Keratinocyte (primary cell): ENCODE results near the gene SPDYE4. TPM values are rescaled to one million over a fixed set of nuclear protein-coding genes. Genes with fewer than 3 reads are reported as not detected.

Source experiments
- DNase-seq: peaks from one replicate; pipeline ENCODE4 v3.0.0-alpha.2; 2011; ENCODE audit warnings: low read depth, missing footprints, low spot score
- FAIRE-seq: peaks from 2 replicates; lab custom pipeline; 2011; peaks lifted over from hg19 to GRCh38; lab: Jason Lieb, UNC
- H2AFZ ChIP-seq: 2 replicates; pipeline ENCODE4 v1.6.0; 2012; ENCODE audit warnings: low read length, control low read depth, inconsistent platforms; ENCODE audit not compliant: control insufficient read depth
- H3K27ac ChIP-seq: 2 replicates; pipeline ENCODE4 v1.5.1; 2011; ENCODE audit warnings: low read length; ENCODE audit not compliant: control insufficient read depth, insufficient read depth
- H3K27me3 ChIP-seq: 3 replicates; pipeline ENCODE4 v1.6.0; 2011; ENCODE audit warnings: low read length; ENCODE audit not compliant: control insufficient read depth, insufficient read depth; ENCODE audit errors: extremely low read depth
- H3K36me3 ChIP-seq, 2 experiments: 2 replicates in 1 of 2; 3 replicates in 1 of 2; pipeline ENCODE4 v1.5.1; 2011; ENCODE audit warnings: low read length in 2 of 2, mild to moderate bottlenecking in 1 of 2; ENCODE audit not compliant: control insufficient read depth in 2 of 2, insufficient read depth in 2 of 2; ENCODE audit errors: extremely low read depth in 1 of 2
- H3K4me1 ChIP-seq: 3 replicates; pipeline ENCODE4 v1.5.1; 2011; ENCODE audit warnings: low read length; ENCODE audit not compliant: control insufficient read depth, insufficient read depth; ENCODE audit errors: extremely low read depth
- H3K4me2 ChIP-seq: 3 replicates; pipeline ENCODE4 v1.6.0; 2011; ENCODE audit warnings: low read depth, low read length; ENCODE audit not compliant: control insufficient read depth, insufficient read depth; ENCODE audit errors: extremely low read depth
- H3K4me3 ChIP-seq, 3 experiments: fragments of 200-600 bp in 1 of 3; sonication (generic) in 1 of 3; 2 replicates in 2 of 3; 3 replicates in 1 of 3; pipeline ENCODE4 v1.5.1; 2011 to 2016; ENCODE audit warnings: low read length in 3 of 3, mild to moderate bottlenecking in 3 of 3, control low read depth in 2 of 3, inconsistent platforms in 1 of 3, low read depth in 1 of 3, mixed read lengths in 1 of 3, mixed run types in 1 of 3, moderate library complexity in 1 of 3; ENCODE audit not compliant: control insufficient read depth in 2 of 3, insufficient read depth in 2 of 3; ENCODE audit errors: extremely low read depth in 1 of 3
- H3K79me2 ChIP-seq: 2 replicates; pipeline ENCODE4 v1.6.0; 2012; ENCODE audit warnings: low read length; ENCODE audit not compliant: control insufficient read depth, insufficient read depth
- H3K9ac ChIP-seq: 3 replicates; pipeline ENCODE4 v1.6.0; 2011; ENCODE audit warnings: low read length; ENCODE audit not compliant: control insufficient read depth, insufficient read depth; ENCODE audit errors: extremely low read depth
- H3K9me1 ChIP-seq: 3 replicates; pipeline ENCODE4 v1.6.0; 2011; ENCODE audit warnings: low read length; ENCODE audit not compliant: control insufficient read depth, insufficient read depth; ENCODE audit errors: extremely low read depth
- H3K9me3 ChIP-seq: 2 replicates; pipeline ENCODE4 v1.5.1; 2012; ENCODE audit warnings: low read depth, low read length; ENCODE audit not compliant: control insufficient read depth
- H4K20me1 ChIP-seq: 3 replicates; pipeline ENCODE4 v1.6.0; 2011; ENCODE audit warnings: low read length; ENCODE audit not compliant: control insufficient read depth, insufficient read depth; ENCODE audit errors: extremely low read depth
- CTCF ChIP-seq, 3 experiments: IDR thresholded peaks in 1 of 3; conservative IDR thresholded peaks in 1 of 3; optimal IDR thresholded peaks in 1 of 3; 2 replicates in 2 of 3; 3 replicates in 1 of 3; pipeline versions ENCODE3 to v1.5.1; 2011; ENCODE audit warnings: low read length in 3 of 3, mild to moderate bottlenecking in 3 of 3, moderate library complexity in 2 of 3, control low read depth in 1 of 3, inconsistent platforms in 1 of 3; ENCODE audit not compliant: insufficient read depth in 2 of 3; ENCODE audit errors: extremely low read depth in 1 of 3
- EZH2 ChIP-seq: IDR thresholded peaks from one replicate; pipeline ENCODE4 v1.6.1; 2012; ENCODE audit warnings: inconsistent platforms, mild to moderate bottlenecking, low read length, moderate library complexity
- dilution Hi-C: fragments of 300-500 bp; cut with MboI; formaldehyde crosslinking; loops from one replicate; pipeline ENCODE4 v1.7.0; 2020; ENCODE audit warnings: low sequenced_read_pairs; ENCODE audit not compliant: extremely low pct_ligation_motif_present
- polyA plus RNA-seq, 5 experiments: library from polyadenylated mRNA; depleted of rRNA in 3 of 5; stranded (reverse) in 3 of 5; stranded (forward) in 1 of 5; unstranded in 1 of 5; fragments of >200 nt; gene quantifications; 1 replicate in 1 of 5; 2 replicates in 3 of 5; 3 replicates in 1 of 5; pipeline versions ENCODE4 v1.2.1 to v1.2.3, GENCODE V29; 2011 to 2012; ENCODE audit warnings: missing spikeins in 2 of 5, low read depth in 1 of 5, low replicate concordance in 1 of 5

Gene SPDYE4
- polyA plus RNA-seq, 1 donor (not counting 4 experiments of a cell fraction or from before 2014, with no cell fraction given), result not detected

- no peak overlapping the region for H2AFZ ChIP-seq
- dilution Hi-C loops, result no loop called here
- H3K4me2 ChIP-seq, result no peak overlapping the region
- peaks cover 2% of the 10 kb centered on the region for H3K4me1 ChIP-seq
- no peak overlapping the region for H3K27ac ChIP-seq
- H3K9me3 ChIP-seq, result no peaks in the 10 kb centered on the region
- H3K4me3 ChIP-seq, result no peak overlapping the region
- H3K27me3 ChIP-seq, result peaks cover 11% of the 10 kb centered on the region
- no peaks in the 10 kb centered on the region for H4K20me1 ChIP-seq
- H3K36me3 ChIP-seq, result no peaks in the 10 kb centered on the region
- H3K79me2 ChIP-seq, result no peaks in the 10 kb centered on the region
- FAIRE-seq, result no peak
- TF ChIP-seq EZH2, result no peak
- no peak for TF ChIP-seq CTCF (optimal IDR thresholded peaks at IDR 0.05 in 1 of 3, IDR thresholded peaks at IDR 0.05 in 1 of 3, conservative IDR thresholded peaks at IDR 0.05 in 1 of 3; ENCODE audit: extremely low read depth in 1 of 3, insufficient read depth in 2 of 3, low read length in 3 of 3)
- H3K9ac ChIP-seq, result no peak overlapping the region
- DNase-seq, result no peak
- no peaks in the 10 kb centered on the region for H3K9me1 ChIP-seq
Observed at GRCh38 chr17:8797621-8798175, 39.4 kb upstream of the SPDYE4 start.

GRCh38 chr17:8794636-8795035, 36.3 kb upstream of the SPDYE4 start:
- H3K9me1 ChIP-seq, result no peaks in the 10 kb centered on the region
- peaks cover 11% of the 10 kb centered on the region for H3K27me3 ChIP-seq
- H3K4me3 ChIP-seq, result no peak overlapping the region
- no peak for DNase-seq
- H4K20me1 ChIP-seq, result no peaks in the 10 kb centered on the region
- FAIRE-seq, result no peak
- no peak for TF ChIP-seq CTCF (optimal IDR thresholded peaks at IDR 0.05 in 1 of 3, IDR thresholded peaks at IDR 0.05 in 1 of 3, conservative IDR thresholded peaks at IDR 0.05 in 1 of 3; ENCODE audit: extremely low read depth in 1 of 3, insufficient read depth in 2 of 3, low read length in 3 of 3)
- no peak for TF ChIP-seq EZH2
- no peaks in the 10 kb centered on the region for H3K4me1 ChIP-seq
- no peaks in the 10 kb centered on the region for H3K36me3 ChIP-seq
- H3K4me2 ChIP-seq, result no peak overlapping the region
- no peak overlapping the region for H2AFZ ChIP-seq
- dilution Hi-C loops, result no loop called here
- H3K9ac ChIP-seq, result no peak overlapping the region
- peaks cover 3% of the 10 kb centered on the region for H3K9me3 ChIP-seq
- no peak overlapping the region for H3K27ac ChIP-seq
- H3K79me2 ChIP-seq, result no peaks in the 10 kb centered on the region
